GM13977 (cell line): ENCODE data around the gene TIMM44.
"Not testable (repeated sequence)": the region's sequence is repeated elsewhere in the genome, so short reads cannot be mapped to it uniquely, and the experiment has no call there.

Source experiments
- DNase-seq: peaks from one replicate; pipeline ENCODE4 v3.0.0; 2012; ENCODE audit warnings: low spot score
- in situ Hi-C: fragments of 300-500 bp; cut with MboI; formaldehyde crosslinking; loops from one replicate; pipeline ENCODE4 v1.12.0; 2022; ENCODE audit warnings: low sequenced_read_pairs, low pct_unique_long_range_greater_than_20kb, mixed read lengths, inconsistent platforms; ENCODE audit not compliant: unreplicated experiment
- TF ChIP-seq, protein P1 (sequence below): IDR thresholded peaks from 2 replicates; pipeline ENCODE4 v1.5.1; 2012; ENCODE audit warnings: mild to moderate bottlenecking, control low read depth; ENCODE audit not compliant: insufficient read depth; ENCODE audit errors: extremely low read depth, missing control alignments

The TIMM44 gene

DNA sequence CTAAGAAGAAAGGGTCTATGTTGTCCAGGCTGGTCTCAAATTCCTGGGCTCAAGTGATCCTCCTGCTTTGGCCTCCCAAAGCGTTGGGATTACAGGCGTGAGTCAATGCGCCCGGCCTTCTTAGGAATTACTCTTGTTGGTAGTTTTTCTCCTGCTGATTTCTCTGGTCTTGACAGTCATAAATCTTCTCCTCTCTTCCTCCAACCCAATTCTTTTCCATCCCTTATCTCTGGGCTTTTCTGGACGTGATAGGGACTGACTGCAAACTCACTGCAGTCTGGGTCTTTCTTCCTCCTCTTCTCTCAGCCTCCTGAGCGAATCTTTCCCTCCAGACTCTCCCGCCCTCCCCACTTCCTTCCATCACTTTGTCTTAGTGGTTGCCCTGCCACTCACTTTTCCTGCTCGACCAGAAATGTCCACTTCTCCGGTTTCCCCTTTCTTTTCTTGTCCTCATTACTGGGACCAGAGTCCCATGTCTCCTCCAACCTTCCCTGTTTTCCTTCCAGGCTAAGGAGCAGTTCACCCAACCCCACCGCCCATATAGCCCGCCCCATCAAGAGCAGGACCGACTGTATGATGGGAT lies 21.9 kb upstream of the TIMM44 start:
- no peak for DNase-seq
- TF ChIP-seq, protein P1, sequence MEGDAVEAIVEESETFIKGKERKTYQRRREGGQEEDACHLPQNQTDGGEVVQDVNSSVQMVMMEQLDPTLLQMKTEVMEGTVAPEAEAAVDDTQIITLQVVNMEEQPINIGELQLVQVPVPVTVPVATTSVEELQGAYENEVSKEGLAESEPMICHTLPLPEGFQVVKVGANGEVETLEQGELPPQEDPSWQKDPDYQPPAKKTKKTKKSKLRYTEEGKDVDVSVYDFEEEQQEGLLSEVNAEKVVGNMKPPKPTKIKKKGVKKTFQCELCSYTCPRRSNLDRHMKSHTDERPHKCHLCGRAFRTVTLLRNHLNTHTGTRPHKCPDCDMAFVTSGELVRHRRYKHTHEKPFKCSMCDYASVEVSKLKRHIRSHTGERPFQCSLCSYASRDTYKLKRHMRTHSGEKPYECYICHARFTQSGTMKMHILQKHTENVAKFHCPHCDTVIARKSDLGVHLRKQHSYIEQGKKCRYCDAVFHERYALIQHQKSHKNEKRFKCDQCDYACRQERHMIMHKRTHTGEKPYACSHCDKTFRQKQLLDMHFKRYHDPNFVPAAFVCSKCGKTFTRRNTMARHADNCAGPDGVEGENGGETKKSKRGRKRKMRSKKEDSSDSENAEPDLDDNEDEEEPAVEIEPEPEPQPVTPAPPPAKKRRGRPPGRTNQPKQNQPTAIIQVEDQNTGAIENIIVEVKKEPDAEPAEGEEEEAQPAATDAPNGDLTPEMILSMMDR, result no peak
- in situ Hi-C loops, result no loop called here

DNA sequence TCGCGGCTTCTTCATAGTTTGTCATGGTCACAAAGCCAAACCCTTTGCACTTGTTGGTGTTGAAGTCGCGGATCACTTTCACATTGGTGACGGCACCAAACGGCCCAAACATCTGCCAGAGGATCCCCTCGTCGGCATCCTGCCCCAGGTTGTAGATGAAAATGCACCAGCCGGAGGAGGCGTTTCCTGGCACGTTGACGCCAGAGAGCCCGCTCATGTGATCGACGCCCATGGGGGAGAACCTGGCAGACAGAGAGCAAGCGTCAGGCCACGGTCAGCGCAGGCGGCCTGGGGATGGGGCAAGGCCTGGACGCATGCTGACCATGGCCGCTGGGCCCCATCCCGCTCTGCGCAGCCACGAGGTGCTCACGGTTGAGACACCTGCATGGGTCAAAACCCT lies 20.1 kb upstream of the TIMM44 start:
- TF ChIP-seq, protein P1, result no peak
- in situ Hi-C loops, result no loop called here
- no peak for DNase-seq

DNA sequence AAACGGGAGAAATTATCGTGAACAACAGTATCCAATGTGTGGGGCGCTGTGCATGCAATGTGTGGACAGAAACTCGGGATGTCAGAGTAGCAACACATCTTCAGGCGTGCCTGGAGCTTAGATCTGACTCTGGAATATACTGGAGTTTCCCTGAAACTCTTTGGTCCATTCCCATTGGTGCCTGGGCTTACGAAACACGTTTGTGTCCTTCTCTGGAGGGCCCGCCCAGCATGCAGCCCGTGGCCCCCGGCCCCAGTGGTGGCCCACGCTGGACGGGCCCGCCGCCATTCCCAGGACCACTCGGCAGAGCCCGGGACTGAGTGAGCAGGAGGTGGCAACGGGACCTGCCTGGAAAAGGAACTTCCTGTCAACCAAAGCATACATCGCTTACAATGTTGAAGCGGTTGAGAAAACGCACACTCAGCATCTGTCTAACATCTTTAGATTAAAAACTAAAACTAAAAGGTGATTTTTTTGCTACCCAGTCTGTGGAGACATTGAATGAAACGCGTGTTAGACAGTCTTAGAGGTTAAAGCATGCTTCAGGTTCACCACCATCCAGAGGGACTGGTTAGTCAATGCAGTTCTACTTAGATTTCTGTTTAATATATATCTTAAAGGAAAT lies 19.3 kb upstream of the TIMM44 start:
- TF ChIP-seq, protein P1, result no peak
- in situ Hi-C loops, result no loop called here
- no peak for DNase-seq

DNA sequence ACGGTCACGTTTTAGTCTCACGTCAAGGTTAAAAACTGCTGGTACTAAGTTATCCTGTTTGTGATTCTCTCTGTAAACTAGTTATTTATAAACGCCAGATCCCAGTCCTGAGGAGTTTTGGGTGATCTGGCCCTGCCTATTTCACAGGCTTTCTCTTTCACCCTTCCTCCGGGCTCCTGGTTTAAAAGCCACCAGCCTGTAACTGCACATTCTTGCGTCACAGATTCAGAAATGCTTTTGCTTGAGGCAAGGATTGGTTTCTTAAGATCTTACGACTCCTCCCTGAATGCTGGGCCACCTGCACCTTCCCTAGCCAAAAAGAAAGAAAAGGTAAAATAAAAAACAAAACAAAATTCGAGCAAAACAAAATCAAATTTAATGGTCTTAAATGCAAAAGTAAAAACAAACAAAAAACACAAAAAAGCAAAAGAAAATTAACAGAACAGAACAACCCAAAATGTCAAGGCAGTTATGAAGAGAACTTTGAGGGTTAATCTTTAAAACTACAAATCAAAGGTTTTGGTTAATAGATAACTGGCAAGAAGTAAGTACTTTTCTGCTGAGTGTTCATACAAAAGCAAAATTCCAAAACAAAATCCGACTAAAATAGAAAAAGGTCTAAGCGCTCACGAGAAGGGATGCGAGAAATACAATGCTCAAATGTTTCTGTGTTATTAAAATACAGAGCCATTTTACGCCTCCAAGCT lies 18.6 kb upstream of the TIMM44 start:
- in situ Hi-C loops, result no loop called here
- DNase-seq, result no peak
- TF ChIP-seq, protein P1, result no peak

DNA sequence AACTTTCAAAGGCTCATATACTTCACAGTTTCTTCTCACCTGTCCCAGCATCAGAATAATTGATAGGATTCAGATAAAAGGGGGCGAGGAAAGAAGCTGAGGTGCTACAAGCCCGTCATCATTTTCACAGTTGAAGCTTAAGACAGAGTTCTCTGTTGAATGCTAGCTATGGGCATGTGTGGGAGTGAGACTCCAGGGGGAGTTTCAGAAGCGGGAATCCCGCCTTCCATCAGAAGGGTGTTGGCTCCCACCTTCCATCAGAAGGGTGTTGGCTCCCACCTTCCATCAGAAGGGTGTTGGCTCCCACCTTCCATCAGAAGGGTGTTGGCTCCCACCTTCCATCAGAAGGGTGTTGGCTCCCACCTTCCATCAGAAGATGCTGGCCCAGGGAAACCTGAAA lies 17.6 kb upstream of the TIMM44 start:
- in situ Hi-C loops, DNase-seq: not testable (repeated sequence)

DNA sequence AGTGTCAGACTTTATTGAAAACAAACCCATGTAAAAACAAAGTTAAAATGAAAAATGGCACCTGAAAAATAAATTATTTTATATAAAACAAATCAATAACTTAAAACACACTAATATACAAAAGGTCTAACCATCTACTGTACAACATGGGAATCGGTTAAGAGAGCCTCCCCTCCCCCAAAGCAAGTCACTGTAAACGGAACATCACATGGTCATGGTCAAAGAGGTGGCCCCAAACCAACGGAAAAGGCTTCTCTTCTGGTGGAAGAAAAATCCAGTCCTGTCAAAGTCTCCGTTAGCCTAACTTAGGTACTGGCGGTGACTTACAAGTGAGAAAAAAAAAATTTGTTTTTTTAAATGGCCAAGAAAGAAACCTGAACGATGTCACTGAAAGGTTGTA lies 15.7 kb upstream of the TIMM44 start:
- no peak for DNase-seq
- in situ Hi-C loops, result no loop called here
- TF ChIP-seq, protein P1, result no peak

DNA sequence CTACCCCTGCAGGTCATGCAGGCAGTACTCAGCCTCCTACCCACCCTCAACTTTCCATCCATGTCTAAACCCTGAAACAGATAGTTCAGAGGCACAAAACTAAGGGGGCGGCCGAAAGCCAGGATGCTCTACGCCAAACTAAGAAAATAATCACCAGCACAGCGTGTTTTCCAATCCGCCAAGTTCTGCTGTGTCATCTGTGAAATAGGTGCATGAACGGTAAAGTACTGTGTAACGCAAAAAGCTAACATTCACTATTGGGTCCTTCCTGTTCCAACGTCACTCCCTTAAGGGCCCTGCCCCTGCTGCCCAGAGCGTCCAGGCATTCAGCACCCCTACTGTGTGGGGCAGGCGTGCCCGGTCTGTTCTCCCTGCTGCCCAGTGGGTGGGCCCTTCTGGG lies 12.2 kb upstream of the TIMM44 start:
- no peak for DNase-seq

More for the DNA sequence above, 12.2 kb upstream of the TIMM44 start:
- TF ChIP-seq, protein P1, result no peak
- in situ Hi-C loops, result no loop called here
